Omental fat pad (tissue), 4 donors: Measurements from ENCODE around the gene DNAJC1. TPM values are rescaled to one million over a fixed set of nuclear protein-coding genes. Genes with fewer than 3 reads are reported as not detected.
"Not testable (repeated sequence)": the region's sequence is repeated elsewhere in the genome, so short reads cannot be mapped to it uniquely, and the experiment has no call there.

Experiments
- ATAC-seq: fragments of 150-250 bp; one replicate; pipeline ENCODE4 v1.9.1; 2016; ENCODE audit warnings: mild to moderate bottlenecking, moderate library complexity; ENCODE audit not compliant: low FRiP score
- DNase-seq: peaks from one replicate; pipeline ENCODE4 v3.0.0-alpha.2; 2019; ENCODE audit warnings: low spot score
- CTCF ChIP-seq, 3 donors: fragments of 450-650 bp; IDR thresholded peaks; one replicate each; pipeline ENCODE4 v1.5.1; 2016 to 2017; ENCODE audit warnings: antibody characterized with exemption in 3 of 3, mild to moderate bottlenecking in 3 of 3, moderate library complexity in 2 of 3
- total RNA-seq, 4 donors: library from RNA; depleted of rRNA; stranded (reverse); fragments of >200 nt; gene quantifications; one replicate each; pipeline ENCODE4 v1.1.0, GENCODE V29; 2016

The DNAJC1 gene
- total RNA-seq, 4 donors from 2014 or later, result 69.5 to 119 (median 89.8) TPM

- ATAC-seq (no peak), DNase-seq (no peak)
- TF ChIP-seq CTCF (IDR thresholded peaks at IDR 0.05), result no peak
Observed at GRCh38 chr10:21858455-21858854, 145.1 kb downstream of the DNAJC1 start.

- no peak for ATAC-seq
- TF ChIP-seq CTCF (IDR thresholded peaks at IDR 0.05), result no peak
Observed at GRCh38 chr10:21849607-21850006, 153.9 kb downstream of the DNAJC1 start.

DNA sequence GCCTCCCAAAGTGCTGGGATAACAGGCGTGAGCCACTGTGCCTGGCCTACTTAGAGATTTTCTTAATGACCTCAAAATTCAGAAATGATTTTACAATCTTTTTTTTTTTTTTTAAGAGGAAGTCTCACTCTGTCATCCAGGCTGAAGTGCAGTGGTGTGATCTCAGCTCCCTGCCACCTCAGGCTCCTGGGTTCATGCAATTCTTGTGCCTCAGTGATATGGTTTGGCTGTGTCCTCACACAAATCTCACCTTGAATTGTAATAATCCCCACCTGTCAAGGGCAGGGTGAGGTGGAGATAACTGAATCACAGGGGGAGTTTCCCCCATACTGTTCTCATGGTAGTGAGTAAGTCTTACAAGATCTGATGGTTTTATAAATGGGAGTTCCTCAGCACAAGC is 159.9 kb downstream of the DNAJC1 start:
- ATAC-seq, result no peak
- no peak for TF ChIP-seq CTCF (IDR thresholded peaks at IDR 0.05)
- DNase-seq, result no peak

More at GRCh38 chr10:21849607-21850006, 153.9 kb downstream of the DNAJC1 start:
- no peak for DNase-seq

GRCh38 chr10:21841273-21841672 is 162.3 kb downstream of the DNAJC1 start:
- not testable (repeated sequence) for DNase-seq, ATAC-seq

- not testable (repeated sequence) for DNase-seq, ATAC-seq
Observed at GRCh38 chr10:21837487-21837886, 166.0 kb downstream of the DNAJC1 start.

DNA sequence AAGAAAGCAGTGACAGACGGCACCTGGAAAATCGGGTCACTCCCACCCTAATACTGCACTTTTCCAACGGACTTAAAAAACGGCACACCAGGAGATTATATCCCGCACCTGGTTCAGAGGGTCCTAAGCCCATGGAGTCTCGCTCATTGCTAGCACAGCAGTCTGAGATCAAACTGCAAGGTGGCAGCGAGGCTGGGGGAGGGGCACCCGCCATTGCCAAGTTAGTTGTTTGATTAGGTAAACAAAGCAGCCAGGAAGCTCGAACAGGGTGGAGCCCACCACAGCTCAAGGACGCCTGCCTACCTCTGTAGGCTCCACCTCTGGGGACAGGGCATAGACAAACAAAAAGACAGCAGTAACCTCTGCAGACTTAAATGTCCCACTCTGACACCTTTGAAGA is 169.0 kb downstream of the DNAJC1 start:
- ATAC-seq, DNase-seq: not testable (repeated sequence)

- DNase-seq, result no peak
- TF ChIP-seq CTCF (IDR thresholded peaks at IDR 0.05), result no peak
- ATAC-seq, result peak; percentile 80
Observed at GRCh38 chr10:21832821-21833130, 170.8 kb downstream of the DNAJC1 start.

GRCh38 chr10:21831986-21832820 is 171.3 kb downstream of the DNAJC1 start:
- TF ChIP-seq CTCF (IDR thresholded peaks at IDR 0.05), result no peak
- peak; percentile 45 for ATAC-seq
- DNase-seq, result no peak

- no peak for ATAC-seq
- no peak for TF ChIP-seq CTCF (IDR thresholded peaks at IDR 0.05)
- DNase-seq, result no peak
Observed at GRCh38 chr10:21830037-21830436, 173.5 kb downstream of the DNAJC1 start.
